Measurements from ENCODE around the gene CCDC188. TPM values are rescaled to one million over a fixed set of nuclear protein-coding genes. Genes with fewer than 3 reads are reported as not detected.

The CCDC188 gene
- total and polyA plus RNA-seq, 9 of the 15 experiments (the other 6 are each of a cell fraction or from before 2014, with no cell fraction given): not detected

DNA sequence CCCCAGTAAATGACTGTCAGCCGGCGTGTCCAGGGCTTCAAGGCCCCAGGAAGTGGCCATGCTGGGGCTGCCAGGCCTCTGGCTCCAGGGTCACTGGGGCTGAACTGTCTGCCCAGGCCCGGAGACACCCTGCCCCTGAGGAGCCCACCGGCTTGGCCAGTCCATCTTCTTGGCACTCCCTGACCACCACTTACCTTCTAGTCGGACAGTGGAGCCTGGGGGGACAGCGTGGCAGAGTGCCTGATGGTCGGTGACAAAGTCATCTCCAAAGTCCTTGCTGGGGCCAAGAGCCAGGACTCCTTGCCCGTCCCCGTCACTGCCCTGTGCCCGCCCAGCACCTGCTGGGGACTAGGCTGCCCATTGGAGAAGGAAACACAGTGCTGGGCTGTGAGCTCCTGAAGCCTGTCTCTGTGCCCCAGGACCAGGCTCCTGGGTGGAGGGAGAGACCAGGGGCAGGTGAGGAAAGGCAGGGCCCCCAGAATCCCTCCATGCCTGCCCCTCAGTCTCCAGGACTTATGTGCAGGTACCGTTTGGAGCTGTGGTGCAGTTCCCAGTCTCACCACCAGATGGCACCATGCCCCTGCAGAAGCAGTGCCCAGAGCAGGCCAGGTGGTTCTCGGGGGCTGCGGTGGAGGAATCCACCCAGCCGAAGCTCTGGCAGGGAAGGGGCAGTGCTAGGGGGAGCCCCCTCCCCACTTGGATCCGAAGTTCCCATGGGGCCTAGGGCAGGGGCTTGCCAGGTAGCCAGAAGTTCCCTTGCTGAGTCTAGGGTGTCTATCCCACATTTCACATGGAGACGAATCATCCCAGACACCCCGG, 6.0 kb upstream of the CCDC188 start (continued):
- TF ChIP-seq RCOR1 (IDR thresholded peaks at IDR 0.05; ENCODE audit: borderline replicate concordance in 1 of 2, low read depth in 2 of 2, low read length in 2 of 2) (peak; percentile 54 to 79; a peak in 3 of 4 replicates), ZNF146 (CRISPR knock-in tag; IDR thresholded peaks at IDR 0.05; ENCODE audit: unreplicated experiment) (no peak), PURB (CRISPR knock-in tag; IDR thresholded peaks at IDR 0.05; ENCODE audit: low read depth) (no peak), ZNF174 (CRISPR knock-in tag; IDR thresholded peaks at IDR 0.05) (no peak), ZNF785 (CRISPR knock-in tag; IDR thresholded peaks at IDR 0.05) (no peak), NFE2L1 (tag; IDR thresholded peaks at IDR 0.05; ENCODE audit: borderline replicate concordance, low read depth) (no peak), WHSC1 (IDR thresholded peaks at IDR 0.05; ENCODE audit: low read length) (no peak), ZNF561 (CRISPR knock-in tag; conservative IDR thresholded peaks at IDR 0.05) (no peak), SNRNP70 (optimal IDR thresholded peaks at IDR 0.05; ENCODE audit: low read depth, low read length) (no peak), PTBP1 (IDR thresholded peaks at IDR 0.05; ENCODE audit: low read depth, low read length) (peak; percentile 18; the same call in 1 of the 2 replicates), ILF3 (IDR thresholded peaks at IDR 0.05; ENCODE audit: borderline replicate concordance) (no peak), HEY1 (CRISPR knock-in tag; IDR thresholded peaks at IDR 0.05; ENCODE audit: borderline replicate concordance) (no peak), C11orf30 (IDR thresholded peaks at IDR 0.05; ENCODE audit: low read depth) (no peak), HNRNPLL (IDR thresholded peaks at IDR 0.05; ENCODE audit: low read depth, low read length, poor library complexity, severe bottlenecking) (peak; percentile 18), SAFB (IDR thresholded peaks at IDR 0.05; ENCODE audit: borderline replicate concordance, low read depth, low read length) (no peak), SMC3 (conservative IDR thresholded peaks at IDR 0.05; ENCODE audit: insufficient read depth, low read depth, low read length) (peak; percentile 100), ILK (tag; IDR thresholded peaks at IDR 0.05; ENCODE audit: borderline replicate concordance, low read depth) (no peak), ZNF318 (IDR thresholded peaks at IDR 0.05; ENCODE audit: borderline replicate concordance in 1 of 2, low read depth in 1 of 2) (no peak)
